Mononuclear cell (primary cell): ENCODE results near the gene GCSAM. TPM values are rescaled to one million over a fixed set of nuclear protein-coding genes. Genes with fewer than 3 reads are reported as not detected.

Experiments used
- H3K27me3 ChIP-seq: 2 replicates; pipeline ENCODE4 v1.6.0; 2011; ENCODE audit warnings: low read length, control low read depth; ENCODE audit not compliant: insufficient read depth
- H3K4me1 ChIP-seq: 2 replicates; pipeline ENCODE4 v1.5.1; 2011; ENCODE audit warnings: mild to moderate bottlenecking, low read length, control low read depth; ENCODE audit not compliant: insufficient read depth
- H3K4me3 ChIP-seq: 2 replicates; pipeline ENCODE4 v1.5.1; 2011; ENCODE audit warnings: mild to moderate bottlenecking, low read length, moderate library complexity
- H3K9me3 ChIP-seq: 2 replicates; pipeline ENCODE4 v1.5.1; 2011; ENCODE audit warnings: low read depth, mild to moderate bottlenecking, control low read depth, low read length
- total RNA-seq: library from RNA; depleted of rRNA; stranded (reverse); fragments of >200 nt; gene quantifications from one replicate; pipeline ENCODE4 v1.2.3, GENCODE V29; 2012

Gene GCSAM
- total RNA-seq, 1 donor: 6.4 TPM

- Histone ChIP-seq H3K4me3 (no peak overlapping the region), H3K9me3 (no peaks in the 10 kb centered on the region), H3K27me3 (no peaks in the 10 kb centered on the region), H3K4me1 (peaks cover 67% of the 10 kb centered on the region)
These were observed 11.2 kb downstream of the GCSAM start for GRCh38 chr3:112121577-112122547.

DNA sequence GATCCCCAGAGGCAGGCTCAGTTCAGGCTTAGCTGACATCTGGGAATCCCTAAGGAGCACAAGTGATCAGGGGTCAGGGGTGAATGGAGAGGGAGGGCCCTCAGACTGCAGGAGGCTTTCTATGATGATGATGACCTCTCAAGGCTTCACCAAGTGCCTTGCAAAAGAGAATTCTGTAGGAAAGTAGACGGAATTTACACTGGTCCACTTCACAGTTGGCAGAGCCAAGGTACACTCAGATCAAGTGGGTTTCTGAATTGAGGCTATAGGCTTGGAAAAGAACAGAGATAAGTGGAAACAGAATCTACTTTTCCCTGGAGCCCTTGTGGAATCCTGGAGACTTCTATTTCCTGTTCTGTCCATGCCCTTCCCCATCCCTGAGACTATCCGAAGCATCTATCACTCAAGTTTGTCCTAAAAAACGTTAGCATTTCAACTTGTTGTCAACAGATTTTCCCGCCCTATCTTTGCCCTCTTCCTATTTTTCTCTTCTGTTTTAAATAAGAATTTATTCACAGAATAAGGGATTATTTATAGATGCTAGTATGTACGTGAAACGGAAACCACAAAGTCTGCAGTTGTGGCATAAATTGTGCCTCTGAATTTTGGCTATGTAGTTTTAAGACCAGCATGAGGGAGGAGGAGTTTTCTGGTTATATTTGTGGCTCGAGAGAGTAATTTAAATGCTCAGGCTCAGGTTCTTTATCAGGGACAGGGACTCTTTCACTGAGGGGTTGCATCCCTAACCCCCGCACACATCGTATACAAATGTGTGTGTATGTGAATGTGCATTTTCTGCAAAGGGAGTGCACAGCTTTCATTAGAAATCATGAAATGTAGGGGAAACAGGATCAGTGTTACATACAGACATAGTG lies 12.8 kb downstream of the GCSAM start:
- Histone ChIP-seq H3K9me3 (no peaks in the 10 kb centered on the region), H3K4me3 (no peak overlapping the region), H3K27me3 (no peaks in the 10 kb centered on the region), H3K4me1 (peaks cover 66% of the 10 kb centered on the region)

GRCh38 chr3:112117841-112118571 lies 15.0 kb downstream of the GCSAM start:
- no peak overlapping the region for H3K4me3 ChIP-seq
- H3K9me3 ChIP-seq: no peaks in the 10 kb centered on the region
- peaks cover 67% of the 10 kb centered on the region for H3K4me1 ChIP-seq
- H3K27me3 ChIP-seq: no peaks in the 10 kb centered on the region

GRCh38 chr3:112117415-112117814 lies 15.6 kb downstream of the GCSAM start:
- H3K4me1 ChIP-seq: peaks cover 64% of the 10 kb centered on the region
- no peaks in the 10 kb centered on the region for H3K9me3 ChIP-seq
- H3K4me3 ChIP-seq: no peak overlapping the region
- no peaks in the 10 kb centered on the region for H3K27me3 ChIP-seq

GRCh38 chr3:112116748-112117186 lies 16.3 kb downstream of the GCSAM start:
- H3K27me3 ChIP-seq: no peaks in the 10 kb centered on the region
- no peaks in the 10 kb centered on the region for H3K9me3 ChIP-seq
- H3K4me1 ChIP-seq: peaks cover 64% of the 10 kb centered on the region
- H3K4me3 ChIP-seq: no peak overlapping the region

DNA sequence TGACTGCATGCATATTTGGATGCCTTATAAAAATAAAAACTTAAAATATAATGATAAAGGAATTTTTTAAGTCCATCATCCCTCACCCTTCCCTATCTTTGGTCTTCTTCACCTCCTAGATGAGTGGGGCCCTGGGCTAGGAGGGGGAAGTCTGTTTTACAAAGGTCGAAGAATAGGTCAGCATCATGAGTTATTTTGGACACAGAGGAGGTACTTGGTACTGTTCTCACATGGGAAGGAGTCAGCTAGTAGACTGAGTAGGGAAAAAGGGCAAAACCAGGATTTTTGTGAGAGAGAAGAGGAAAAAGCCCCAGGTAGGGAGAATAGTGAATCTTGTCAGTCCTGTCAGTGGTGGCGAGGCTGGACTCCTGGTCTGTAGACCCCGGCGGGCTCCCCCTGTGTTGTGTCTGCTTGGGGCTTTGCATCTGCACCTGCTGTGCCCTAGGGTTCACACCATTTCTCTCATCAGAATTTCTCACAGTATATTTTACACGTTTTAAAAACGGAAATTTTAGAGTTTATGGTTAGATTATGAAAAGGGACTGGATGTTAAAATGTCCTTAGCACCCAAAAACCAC lies 17.2 kb downstream of the GCSAM start:
- Histone ChIP-seq H3K4me3 (no peak overlapping the region), H3K9me3 (no peaks in the 10 kb centered on the region), H3K4me1 (peaks cover 57% of the 10 kb centered on the region), H3K27me3 (no peaks in the 10 kb centered on the region)

DNA sequence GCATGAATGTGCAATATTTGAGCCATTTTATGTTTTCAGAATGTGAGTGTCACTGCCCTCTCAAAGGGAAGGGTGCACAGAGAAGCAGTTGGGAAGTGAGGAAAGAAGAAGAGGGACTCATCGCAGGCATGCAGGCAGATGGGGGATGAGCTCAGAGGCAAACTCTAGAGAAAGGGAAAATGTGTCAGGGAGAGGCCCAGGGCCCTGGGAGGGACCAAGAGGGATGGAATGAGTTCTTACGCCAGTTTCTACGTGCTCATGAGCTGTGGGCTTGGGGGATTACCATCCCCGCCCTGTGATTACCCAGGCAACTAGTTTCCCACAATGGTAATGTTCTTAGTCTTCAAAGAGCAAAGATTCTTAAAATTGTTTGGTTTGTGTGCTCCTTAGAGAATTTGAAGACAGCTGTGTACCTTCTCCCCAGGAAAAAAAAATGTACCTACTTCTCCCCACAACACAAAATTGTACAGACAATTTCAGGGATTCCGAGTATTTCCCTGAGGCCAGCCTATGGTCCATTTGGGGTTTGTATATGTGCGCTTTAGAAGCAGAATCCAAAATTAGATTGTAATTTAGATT lies 17.8 kb downstream of the GCSAM start:
- no peak overlapping the region for H3K4me3 ChIP-seq

GRCh38 chr3:112114576-112115160 lies 18.4 kb downstream of the GCSAM start:
- no peak overlapping the region for H3K4me3 ChIP-seq
- H3K4me1 ChIP-seq: peaks cover 47% of the 10 kb centered on the region
- no peaks in the 10 kb centered on the region for H3K27me3 ChIP-seq
- H3K9me3 ChIP-seq: no peaks in the 10 kb centered on the region

More for the DNA sequence above, 17.8 kb downstream of the GCSAM start:
- no peaks in the 10 kb centered on the region for H3K27me3 ChIP-seq
- peaks cover 53% of the 10 kb centered on the region for H3K4me1 ChIP-seq
- H3K9me3 ChIP-seq: no peaks in the 10 kb centered on the region

DNA sequence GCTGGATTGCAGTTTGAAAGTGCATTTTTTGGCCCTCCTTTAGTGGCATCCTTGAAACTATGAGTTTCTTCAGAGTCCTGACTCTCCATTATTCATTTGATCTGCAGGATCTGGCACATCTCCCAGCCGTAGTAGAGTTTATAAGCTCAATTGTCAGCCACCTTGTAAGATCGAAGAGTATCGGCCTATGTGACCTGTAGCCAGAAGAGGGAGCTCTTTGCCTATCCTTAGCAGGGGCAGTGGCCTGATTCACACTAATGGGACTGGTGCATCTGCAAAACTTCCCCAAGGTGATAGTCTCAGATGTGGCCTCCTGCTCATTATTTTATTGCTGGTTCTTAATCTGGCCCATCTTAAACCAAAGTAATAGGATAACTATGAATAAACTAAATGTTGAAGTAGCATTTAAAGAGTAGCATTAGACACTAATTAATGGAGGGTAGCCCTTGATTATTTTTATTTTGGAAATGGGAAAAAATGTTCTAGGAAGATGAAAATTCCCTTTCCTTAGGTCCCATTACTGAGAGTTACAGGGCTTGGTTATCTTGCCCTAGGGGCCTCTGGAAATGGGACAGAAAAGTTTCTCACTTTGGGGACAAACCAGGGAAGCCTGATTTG lies 21.2 kb downstream of the GCSAM start:
- Histone ChIP-seq H3K27me3 (no peaks in the 10 kb centered on the region), H3K4me1 (peaks cover 21% of the 10 kb centered on the region), H3K9me3 (no peaks in the 10 kb centered on the region), H3K4me3 (no peak overlapping the region)

DNA sequence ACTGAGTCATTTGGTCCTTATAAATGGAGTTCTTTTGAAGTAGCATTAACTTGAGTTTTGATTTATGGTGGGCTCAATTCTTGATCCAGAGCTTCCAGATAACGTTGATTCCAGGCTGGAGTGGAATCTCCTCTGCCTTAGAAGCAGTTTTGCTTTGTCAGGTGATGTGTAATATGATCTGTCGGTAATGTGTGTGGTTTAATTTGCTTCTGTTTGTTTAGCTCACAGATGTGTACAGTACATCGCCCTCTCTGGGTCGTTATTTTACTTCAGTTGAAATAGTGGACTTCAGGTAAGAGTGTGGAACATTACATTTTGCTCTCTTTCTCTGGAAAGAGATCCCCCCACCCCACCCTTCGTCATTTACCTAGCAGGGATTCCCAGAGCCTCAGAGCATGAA lies 23.7 kb downstream of the GCSAM start:
- no peaks in the 10 kb centered on the region for H3K9me3 ChIP-seq
- no peak overlapping the region for H3K4me3 ChIP-seq
- no peaks in the 10 kb centered on the region for H3K4me1 ChIP-seq
- H3K27me3 ChIP-seq: no peaks in the 10 kb centered on the region

GRCh38 chr3:112104774-112105173 lies 28.3 kb downstream of the GCSAM start:
- Histone ChIP-seq H3K27me3 (no peaks in the 10 kb centered on the region), H3K4me3 (no peak overlapping the region), H3K9me3 (no peaks in the 10 kb centered on the region), H3K4me1 (no peaks in the 10 kb centered on the region)

- H3K9me3 ChIP-seq: no peaks in the 10 kb centered on the region
- H3K27me3 ChIP-seq: peaks cover 12% of the 10 kb centered on the region
- H3K4me1 ChIP-seq: no peaks in the 10 kb centered on the region
- no peak overlapping the region for H3K4me3 ChIP-seq
These were observed 31.1 kb downstream of the GCSAM start for GRCh38 chr3:112101916-112102315.

GRCh38 chr3:112097378-112097777 lies 35.7 kb downstream of the GCSAM start:
- H3K9me3 ChIP-seq: no peaks in the 10 kb centered on the region
- peaks cover 25% of the 10 kb centered on the region for H3K27me3 ChIP-seq
- peaks cover 5% of the 10 kb centered on the region for H3K4me1 ChIP-seq
- H3K4me3 ChIP-seq: no peak overlapping the region
